Liver (tissue), 9 donors: ENCODE data around the gene PCDHGA9. TPM values are rescaled to one million over a fixed set of nuclear protein-coding genes. Genes with fewer than 3 reads are reported as not detected.

Experiments
- DNase-seq: peaks from one replicate; pipeline ENCODE4 v3.0.0-alpha.2; 2017; ENCODE audit warnings: low spot score
- H3K27ac ChIP-seq, 2 donors: one replicate each; pipeline ENCODE4 v1.7.0; 2013; ENCODE audit warnings: inconsistent platforms in 2 of 2, low read length in 2 of 2, control low read depth in 1 of 2, low read depth in 1 of 2, mild to moderate bottlenecking in 1 of 2
- H3K27me3 ChIP-seq, 4 donors: one replicate each; pipeline versions ENCODE4 v1.6.1 to v1.7.0; 2013; ENCODE audit warnings: low read length in 3 of 4, inconsistent platforms in 1 of 4, mild to moderate bottlenecking in 1 of 4, moderate library complexity in 1 of 4; ENCODE audit not compliant: control insufficient read depth in 4 of 4, insufficient read depth in 4 of 4
- H3K36me3 ChIP-seq, 4 donors: one replicate each; pipeline versions ENCODE4 v1.6.1 to v1.7.0; 2013; ENCODE audit warnings: low read length in 3 of 4, mild to moderate bottlenecking in 3 of 4, low read depth in 1 of 4, moderate library complexity in 1 of 4; ENCODE audit not compliant: control insufficient read depth in 4 of 4, insufficient read depth in 3 of 4
- H3K4me1 ChIP-seq, 4 donors: one replicate each; pipeline versions ENCODE4 v1.6.1 to v1.7.0; 2013; ENCODE audit warnings: low read length in 3 of 4, mild to moderate bottlenecking in 3 of 4, moderate library complexity in 1 of 4; ENCODE audit not compliant: control insufficient read depth in 4 of 4, insufficient read depth in 4 of 4
- H3K4me3 ChIP-seq, 3 donors: one replicate each; pipeline versions ENCODE4 v1.6.1 to v1.7.0; 2013; ENCODE audit warnings: low read length in 3 of 3, control low read depth in 1 of 3, low read depth in 1 of 3, mild to moderate bottlenecking in 1 of 3
- H3K9ac ChIP-seq, 2 donors: one replicate each; pipeline ENCODE4 v1.7.0; 2013; ENCODE audit warnings: low read length in 2 of 2, mild to moderate bottlenecking in 2 of 2, moderate library complexity in 2 of 2, control low read depth in 1 of 2, low read depth in 1 of 2
- H3K9me3 ChIP-seq, 4 donors: one replicate each; pipeline versions ENCODE4 v1.6.1 to v1.7.0; 2013; ENCODE audit warnings: low read length in 3 of 4; ENCODE audit not compliant: control insufficient read depth in 4 of 4
- FOXA1 ChIP-seq: IDR thresholded peaks from 2 replicates; pipeline ENCODE4 v1.6.1; 2016; ENCODE audit warnings: antibody characterized with exemption
- FOXA2 ChIP-seq: IDR thresholded peaks from 2 replicates; pipeline ENCODE4 v1.6.1; 2016; ENCODE audit warnings: antibody characterized with exemption
- GABPA ChIP-seq, 2 donors: IDR thresholded peaks in 1 of 2; conservative IDR thresholded peaks in 1 of 2; 2 replicates each; pipeline ENCODE4 v1.6.1; 2016; ENCODE audit warnings: antibody characterized with exemption in 2 of 2, mild to moderate bottlenecking in 1 of 2, moderate library complexity in 1 of 2
- HNF4A ChIP-seq, 2 donors: conservative IDR thresholded peaks; 2 replicates each; pipeline ENCODE4 v1.6.1; 2016; ENCODE audit warnings: antibody characterized with exemption in 2 of 2, mild to moderate bottlenecking in 2 of 2
- HNF4G ChIP-seq: IDR thresholded peaks from 2 replicates; pipeline ENCODE4 v1.6.1; 2016; ENCODE audit warnings: antibody characterized with exemption
- JUND ChIP-seq, 2 donors: IDR thresholded peaks; 2 replicates each; pipeline ENCODE4 v1.6.1; 2016; ENCODE audit warnings: antibody characterized with exemption in 2 of 2
- MAX ChIP-seq: IDR thresholded peaks from 2 replicates; pipeline ENCODE4 v1.6.1; 2016; ENCODE audit warnings: antibody characterized with exemption
- NR2F2 ChIP-seq: IDR thresholded peaks from 2 replicates; pipeline ENCODE4 v1.6.1; 2016; ENCODE audit warnings: antibody characterized with exemption
- RAD21 ChIP-seq, 2 donors: IDR thresholded peaks; 2 replicates each; pipeline ENCODE4 v1.6.1; 2016; ENCODE audit warnings: antibody characterized with exemption in 2 of 2, mild to moderate bottlenecking in 2 of 2
- SP1 ChIP-seq: IDR thresholded peaks from 2 replicates; pipeline ENCODE4 v1.6.1; 2018; ENCODE audit warnings: antibody characterized with exemption, mild to moderate bottlenecking
- TAF1 ChIP-seq: conservative IDR thresholded peaks from 2 replicates; pipeline ENCODE4 v1.6.1; 2016; ENCODE audit warnings: antibody characterized with exemption, mild to moderate bottlenecking
- YY1 ChIP-seq: IDR thresholded peaks from 2 replicates; pipeline ENCODE4 v1.6.1; 2016; ENCODE audit warnings: antibody characterized with exemption, mild to moderate bottlenecking
- ZBTB33 ChIP-seq: IDR thresholded peaks from 2 replicates; pipeline ENCODE4 v1.6.1; 2016; ENCODE audit warnings: antibody characterized with exemption
- WGBS: extraction: QIAGEN DNeasy Blood & Tissue Kit; methylation state at CpG from one replicate; pipeline ENCODE4 v1.1.7; 2013; 5-methylcytosine and 5-hydroxymethylcytosine counted together
- polyA plus RNA-seq, 2 donors: library from polyadenylated mRNA; stranded (reverse) in 1 of 2; unstranded in 1 of 2; fragments of 200-250 nt in 1 of 2; fragments of >200 nt in 1 of 2; fragmentation: Nextera tagmentation in 1 of 2; extraction: Ambion mirVana in 1 of 2; gene quantifications; one replicate each; pipeline versions ENCODE4 v1.2.1 to v1.2.3, GENCODE V29; 2013 to 2015
- total RNA-seq, 2 donors: library from RNA; depleted of rRNA; stranded (reverse); fragments of >200 nt; gene quantifications; one replicate each; pipeline ENCODE4 v1.2.3, GENCODE V29; 2014
- TF ChIP-seq, protein P1 (sequence below): fragments of 150-350 bp; IDR thresholded peaks from 2 replicates; pipeline ENCODE4 v1.5.1; 2017; ENCODE audit warnings: improper control_type of control experiment, low read depth, low read length; ENCODE audit not compliant: missing input control
- donor health status: healthy.
- donor health status: healthy.
- donor health status: healthy.
- donor health status: healthy.
- donor health status: healthy.

The PCDHGA9 gene
- total and polyA plus RNA-seq, 4 donors: 0.11 to 2.8 (median 0.57) TPM

GRCh38 chr5:141369994-141370848 is 32.4 kb upstream of the PCDHGA9 start, which contains the start of gene PCDHGB3:
Gene PCDHGB3, plus strand, starts transcription at chr5:141370242. Its CDS starts 153 bp downstream, at chr5:141370395.
- DNase-seq: no peak
- Histone ChIP-seq H3K9ac (no peak within 1 kb of the TSS), H3K36me3 (no peaks in the 10 kb centered on the region), H3K4me3 (peak within 1 kb of the TSS; percentile 6 to 62 (median 61)), H3K27ac (no peak within 1 kb of the TSS), H3K9me3 (peaks cover 44 to 78% (median 57%) of the 10 kb centered on the region in 4 donors), H3K27me3 (peaks cover 0 to 5% (median 1%) of the 10 kb centered on the region in 4 donors), H3K4me1 (no peaks in the 10 kb centered on the region)
- TF ChIP-seq RAD21 (IDR thresholded peaks at IDR 0.05) (peak; percentile 50 to 60), NR2F2 (no peak)
- TF ChIP-seq, protein P1, sequence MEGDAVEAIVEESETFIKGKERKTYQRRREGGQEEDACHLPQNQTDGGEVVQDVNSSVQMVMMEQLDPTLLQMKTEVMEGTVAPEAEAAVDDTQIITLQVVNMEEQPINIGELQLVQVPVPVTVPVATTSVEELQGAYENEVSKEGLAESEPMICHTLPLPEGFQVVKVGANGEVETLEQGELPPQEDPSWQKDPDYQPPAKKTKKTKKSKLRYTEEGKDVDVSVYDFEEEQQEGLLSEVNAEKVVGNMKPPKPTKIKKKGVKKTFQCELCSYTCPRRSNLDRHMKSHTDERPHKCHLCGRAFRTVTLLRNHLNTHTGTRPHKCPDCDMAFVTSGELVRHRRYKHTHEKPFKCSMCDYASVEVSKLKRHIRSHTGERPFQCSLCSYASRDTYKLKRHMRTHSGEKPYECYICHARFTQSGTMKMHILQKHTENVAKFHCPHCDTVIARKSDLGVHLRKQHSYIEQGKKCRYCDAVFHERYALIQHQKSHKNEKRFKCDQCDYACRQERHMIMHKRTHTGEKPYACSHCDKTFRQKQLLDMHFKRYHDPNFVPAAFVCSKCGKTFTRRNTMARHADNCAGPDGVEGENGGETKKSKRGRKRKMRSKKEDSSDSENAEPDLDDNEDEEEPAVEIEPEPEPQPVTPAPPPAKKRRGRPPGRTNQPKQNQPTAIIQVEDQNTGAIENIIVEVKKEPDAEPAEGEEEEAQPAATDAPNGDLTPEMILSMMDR: peak; percentile 16
- WGBS: 15% methylated on average over 32 of the region's 32 CpGs

GRCh38 chr5:141371572-141372475 is 30.8 kb upstream of the PCDHGA9 start:
- Histone ChIP-seq H3K4me3 (peak overlapping the region in 2 of 3 donors; percentile 44 to 50), H3K27ac (no peak overlapping the region), H3K9me3 (peaks cover 35 to 73% (median 53%) of the 10 kb centered on the region in 4 donors), H3K9ac (no peak overlapping the region), H3K4me1 (no peaks in the 10 kb centered on the region), H3K27me3 (peaks cover 0 to 5% (median 0%) of the 10 kb centered on the region in 4 donors), H3K36me3 (no peaks in the 10 kb centered on the region)
- TF ChIP-seq FOXA1 (no peak), ZBTB33 (no peak), NR2F2 (no peak), FOXA2 (no peak), HNF4G (no peak), HNF4A (conservative IDR thresholded peaks at IDR 0.05) (no peak), GABPA (IDR thresholded peaks at IDR 0.05 in 1 of 2, conservative IDR thresholded peaks at IDR 0.05 in 1 of 2) (no peak), JUND (IDR thresholded peaks at IDR 0.05) (no peak), MAX (no peak), RAD21 (IDR thresholded peaks at IDR 0.05) (no peak), YY1 (no peak), TAF1 (no peak), SP1 (no peak)
- DNase-seq: no peak
- 30% methylated on average over 69 of the region's 69 CpGs for WGBS
